Gastrocnemius medialis (tissue), 4 donors: ENCODE data around the gene EMC6. TPM values are rescaled to one million over a fixed set of nuclear protein-coding genes. Genes with fewer than 3 reads are reported as not detected.

Experiments
- ATAC-seq, 2 donors: fragments of 150-250 bp; one replicate each; pipeline ENCODE4 v1.9.1; 2016
- DNase-seq, 2 donors: peaks; one replicate each; pipeline ENCODE4 v3.0.0-alpha.2; 2019
- H3K27ac ChIP-seq, 4 donors: fragments of 200-600 bp; sonication (generic); 1 replicate in 1 of 4; 2 replicates in 3 of 4; pipeline ENCODE4 v1.5.1; 2016 to 2018; ENCODE audit warnings: mild to moderate bottlenecking in 2 of 4, moderate library complexity in 1 of 4
- H3K27me3 ChIP-seq, 3 donors: fragments of 200-600 bp; sonication (generic) in 2 of 3; 1 replicate in 1 of 3; 2 replicates in 2 of 3; pipeline versions ENCODE4 v1.5.1 to v1.6.0; 2016 to 2019; ENCODE audit warnings: mild to moderate bottlenecking in 1 of 3, moderate library complexity in 1 of 3
- H3K36me3 ChIP-seq, 2 donors: fragments of 200-600 bp; sonication (generic) in 1 of 2; one replicate each; pipeline ENCODE4 v1.5.1; 2017 to 2018
- H3K4me1 ChIP-seq, 2 donors: fragments of 200-600 bp; sonication (generic) in 1 of 2; one replicate each; pipeline ENCODE4 v1.5.1; 2016 to 2017; ENCODE audit warnings: mild to moderate bottlenecking in 2 of 2
- H3K4me3 ChIP-seq, 4 donors: fragments of 200-600 bp; sonication (generic) in 3 of 4; 1 replicate in 1 of 4; 2 replicates in 3 of 4; pipeline ENCODE4 v1.5.1; 2016 to 2019; ENCODE audit warnings: mild to moderate bottlenecking in 2 of 4
- H3K9me3 ChIP-seq, 3 donors: fragments of 200-600 bp; sonication (generic) in 2 of 3; 1 replicate in 1 of 3; 2 replicates in 2 of 3; pipeline ENCODE4 v1.5.1; 2016 to 2019
- CTCF ChIP-seq, 5 experiments: fragments of 450-650 bp in 3 of 5; fragments of 200-600 bp in 2 of 5; sonication (generic) in 2 of 5; IDR thresholded peaks in 4 of 5; conservative IDR thresholded peaks in 1 of 5; 1 replicate in 4 of 5; 2 replicates in 1 of 5; pipeline ENCODE4 v1.5.1; 2016 to 2019; ENCODE audit warnings: antibody characterized with exemption in 5 of 5, mild to moderate bottlenecking in 3 of 5, moderate library complexity in 3 of 5
- POLR2A ChIP-seq, 2 donors: fragments of 450-650 bp; IDR thresholded peaks; one replicate each; pipeline ENCODE4 v1.6.1; 2017; ENCODE audit warnings: antibody characterized with exemption in 2 of 2, mild to moderate bottlenecking in 2 of 2, moderate library complexity in 2 of 2
- in situ Hi-C, 4 donors: fragments of 200-750 bp; cut with MboI; loops; one replicate each; pipeline versions ENCODE4 v1.15.0 to v1.8.0; 2017; ENCODE audit warnings: low sequenced_read_pairs in 4 of 4
- intact Hi-C: fragments of 100-400 bp; cut with DNase I; formaldehyde crosslinking; loops from one replicate; pipeline ENCODE4 v1.15.1; 2023; ENCODE audit warnings: low total_unique reads
- total RNA-seq, 4 donors: library from RNA; depleted of rRNA; stranded (reverse); fragments of >200 nt; gene quantifications; one replicate each; pipeline versions ENCODE4 v1.1.0 to v1.2.3, GENCODE V29; 2016

The EMC6 gene
- total RNA-seq, 4 donors from 2014 or later, result 40.6 to 73.8 (median 54.5) TPM

DNA sequence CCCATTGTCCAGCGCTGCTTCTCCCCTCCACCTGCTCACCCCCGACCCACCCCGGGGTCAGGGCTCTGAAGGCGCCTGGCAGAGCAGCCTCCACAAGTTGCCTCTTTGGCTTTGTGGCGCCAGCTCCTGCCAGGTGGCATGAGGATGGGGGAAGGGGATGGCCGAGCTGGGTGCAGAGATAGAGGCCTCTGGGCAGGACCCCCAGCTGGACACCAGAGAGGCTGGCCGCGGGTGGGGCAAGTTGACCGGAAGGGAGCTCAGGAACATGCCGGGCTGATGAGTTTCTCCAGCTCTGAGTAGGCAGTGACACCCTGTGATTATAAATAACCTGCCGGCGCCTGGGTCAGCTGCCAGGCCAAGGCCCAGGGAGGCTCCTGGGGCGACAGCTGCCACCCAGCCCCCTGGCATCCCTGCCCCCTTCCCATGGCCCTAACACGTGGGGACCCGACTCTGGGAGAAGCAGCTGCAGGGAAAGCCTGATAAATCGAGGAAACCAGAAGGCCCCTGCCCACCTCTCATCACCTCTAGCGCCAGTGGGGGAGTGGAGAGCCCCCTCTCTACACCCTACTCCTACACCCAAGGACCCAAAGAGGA lies 26.6 kb downstream of the EMC6 start:
- Histone ChIP-seq H3K4me1 (peaks cover 13 to 24% of the 10 kb centered on the region in 2 donors), H3K27ac (peak overlapping the region; percentile 94 to 99 (median 96)), H3K27me3 (peaks cover 0 to 4% (median 0%) of the 10 kb centered on the region in 3 donors), H3K4me3 (peak overlapping the region; percentile 69 to 85 (median 73)), H3K9me3 (no peaks in the 10 kb centered on the region), H3K36me3 (peaks cover 0 to 7% of the 10 kb centered on the region in 2 donors)
- ATAC-seq (peak; percentile 87 to 88), DNase-seq (peak; percentile 86 to 94)
- in situ Hi-C loops (no loop called here), intact Hi-C loops (loop anchor here (1.0 kb wide), 1 partner anchor 59 kb away; the partner anchor contains the start of genes CTNS and SHPK)
- no peak for TF ChIP-seq CTCF (IDR thresholded peaks at IDR 0.05 in 4 of 5, conservative IDR thresholded peaks at IDR 0.05 in 1 of 5)
- TF ChIP-seq POLR2A (IDR thresholded peaks at IDR 0.05), result peak; percentile 70 to 72

GRCh38 chr17:3695723-3696411 lies 27.3 kb downstream of the EMC6 start, which contains the start of gene P2RX5:
TSS of gene P2RX5 (minus strand) at chr17:3696155. CDS start at chr17:3696005, 150 bp downstream.
- intact Hi-C loops, result loop anchor here (1.0 kb wide), 1 partner anchor 60 kb away; the partner anchor contains the start of genes CTNS and SHPK
- no peak for TF ChIP-seq CTCF (IDR thresholded peaks at IDR 0.05 in 4 of 5, conservative IDR thresholded peaks at IDR 0.05 in 1 of 5)
- TF ChIP-seq POLR2A (IDR thresholded peaks at IDR 0.05), result no peak
- DNase-seq (peak in 1 of 2 donors; percentile 36), ATAC-seq (peak; percentile 48 to 49)
- peaks cover 0 to 4% (median 0%) of the 10 kb centered on the region in 3 donors for H3K27me3 ChIP-seq
- H3K27ac ChIP-seq, result peak within 1 kb of the TSS; percentile 94 to 99 (median 96)
- H3K36me3 ChIP-seq, result peaks cover 0 to under 1% of the 10 kb centered on the region in 2 donors
- H3K9me3 ChIP-seq, result no peaks in the 10 kb centered on the region
- H3K4me1 ChIP-seq, result peaks cover 13 to 24% of the 10 kb centered on the region in 2 donors
- H3K4me3 ChIP-seq, result peak within 1 kb of the TSS; percentile 69 to 85 (median 73)
- in situ Hi-C loops, result no loop called here

- Histone ChIP-seq H3K4me1 (peaks cover 13 to 24% of the 10 kb centered on the region in 2 donors), H3K4me3 (peak overlapping the region; percentile 69 to 85 (median 73)), H3K36me3 (no peaks in the 10 kb centered on the region), H3K27me3 (peaks cover 0 to 4% (median 0%) of the 10 kb centered on the region in 3 donors), H3K9me3 (no peaks in the 10 kb centered on the region), H3K27ac (peak overlapping the region; percentile 94 to 99 (median 96))
- DNase-seq, result no peak
- intact Hi-C loops (no loop called here), in situ Hi-C loops (no loop called here)
- TF ChIP-seq CTCF (IDR thresholded peaks at IDR 0.05 in 4 of 5, conservative IDR thresholded peaks at IDR 0.05 in 1 of 5), result no peak
- no peak for TF ChIP-seq POLR2A (IDR thresholded peaks at IDR 0.05)
- no peak for ATAC-seq
These were observed 28.5 kb downstream of the EMC6 start for GRCh38 chr17:3697103-3697476.

DNA sequence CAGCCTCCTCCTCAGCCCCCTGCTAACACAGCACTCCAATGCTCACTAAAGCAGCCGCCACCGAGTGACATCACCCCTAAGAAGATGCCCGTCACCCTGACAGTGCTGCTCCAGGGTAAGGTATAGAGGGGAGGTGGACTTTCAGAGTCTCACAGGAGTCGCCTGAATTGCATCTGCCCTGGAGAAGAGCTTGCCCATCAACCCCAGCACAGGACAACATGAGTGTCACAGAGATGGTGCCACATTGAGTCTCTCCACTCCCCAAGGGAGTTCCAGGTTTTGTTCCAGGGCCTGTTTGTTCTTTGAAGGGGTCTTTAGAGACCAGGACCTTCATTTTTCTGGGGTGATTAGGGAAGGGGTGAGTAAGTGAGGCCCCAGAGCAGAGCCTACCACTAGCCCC lies 29.5 kb downstream of the EMC6 start:
- H3K4me1 ChIP-seq, result peaks cover 10 to 24% of the 10 kb centered on the region in 2 donors
- intact Hi-C loops (no loop called here), in situ Hi-C loops (no loop called here)
- peaks cover 0 to 4% (median 0%) of the 10 kb centered on the region in 3 donors for H3K27me3 ChIP-seq
- no peaks in the 10 kb centered on the region for H3K9me3 ChIP-seq
- peaks cover 0 to 6% of the 10 kb centered on the region in 2 donors for H3K36me3 ChIP-seq
- DNase-seq (no peak), ATAC-seq (no peak)
- H3K27ac ChIP-seq, result peak overlapping the region in 1 of 4 donors; percentile 95
- no peak overlapping the region for H3K4me3 ChIP-seq
- TF ChIP-seq POLR2A (IDR thresholded peaks at IDR 0.05) (no peak), CTCF (IDR thresholded peaks at IDR 0.05 in 4 of 5, conservative IDR thresholded peaks at IDR 0.05 in 1 of 5) (no peak)
